Fibroblast of skin of abdomen (primary cell): ENCODE results near the gene GFRA4. TPM values are rescaled to one million over a fixed set of nuclear protein-coding genes. Genes with fewer than 3 reads are reported as not detected.

Experiments
- DNase-seq: peaks from one replicate; pipeline ENCODE4 v3.0.0-alpha.2; 2013
- polyA plus RNA-seq, 2 experiments: library from polyadenylated mRNA; unstranded; fragments of 120-200 nt; gene quantifications; one replicate each; pipeline ENCODE4 v1.2.1, GENCODE V29; 2013; ENCODE audit not compliant: insufficient read length in 2 of 2

Gene GFRA4
- not detected for polyA plus RNA-seq (2013, experiment 1 of 2; ENCODE audit: insufficient read length)
- not detected for polyA plus RNA-seq (2013, experiment 2 of 2; ENCODE audit: insufficient read length)

- no peak for DNase-seq
These were observed at the start of gene GFRA4 for GRCh38 chr20:3663031-3663701. TSS of gene GFRA4 (minus strand) at chr20:3663399. CDS start at chr20:3663399, 0 bp downstream.

- no peak for DNase-seq
These were observed 49.2 kb upstream of the GFRA4 start, which contains the start of gene SIGLEC1 for GRCh38 chr20:3712279-3712873. TSS of gene SIGLEC1 (minus strand) at chr20:3712600. CDS start at chr20:3707128, 5,472 bp downstream.

GRCh38 chr20:3711484-3711941 is 48.3 kb upstream of the GFRA4 start:
- DNase-seq: no peak

- peak; percentile 47 for DNase-seq
These were observed 47.7 kb upstream of the GFRA4 start for GRCh38 chr20:3710703-3711483.

- DNase-seq: no peak
These were observed 46.8 kb upstream of the GFRA4 start for GRCh38 chr20:3710011-3710466.

- no peak for DNase-seq
These were observed 44.3 kb upstream of the GFRA4 start for GRCh38 chr20:3707508-3707899.

- no peak for DNase-seq
These were observed 43.7 kb upstream of the GFRA4 start for GRCh38 chr20:3706774-3707507.

- no peak for DNase-seq
These were observed 43.0 kb upstream of the GFRA4 start for GRCh38 chr20:3705970-3706739.

GRCh38 chr20:3705491-3705969 is 42.3 kb upstream of the GFRA4 start:
- DNase-seq: no peak

- no peak for DNase-seq
These were observed 40.9 kb upstream of the GFRA4 start for GRCh38 chr20:3704087-3704486.

GRCh38 chr20:3702611-3703391 is 39.6 kb upstream of the GFRA4 start:
- DNase-seq: no peak

GRCh38 chr20:3701061-3701998 is 38.1 kb upstream of the GFRA4 start:
- DNase-seq: no peak

- no peak for DNase-seq
These were observed 35.8 kb upstream of the GFRA4 start for GRCh38 chr20:3699037-3699436.

GRCh38 chr20:3698591-3699001 is 35.4 kb upstream of the GFRA4 start:
- no peak for DNase-seq

- DNase-seq: no peak
These were observed 34.5 kb upstream of the GFRA4 start for GRCh38 chr20:3697588-3698305.

GRCh38 chr20:3696745-3697587 is 33.8 kb upstream of the GFRA4 start:
- DNase-seq: no peak

GRCh38 chr20:3696200-3696599 is 33.0 kb upstream of the GFRA4 start:
- no peak for DNase-seq

GRCh38 chr20:3694864-3695263 is 31.7 kb upstream of the GFRA4 start:
- DNase-seq: no peak
